IPS-NIHi7 (cell line): Measurements from ENCODE around the gene NF1.

Experiments
- DNase-seq: peaks from one replicate; pipeline ENCODE4 v3.0.0; 2012; ENCODE audit warnings: mixed read lengths; ENCODE audit errors: extremely low spot score

NF1 gene

GRCh38 chr17:31401456-31402254 lies 306.9 kb downstream of the NF1 start:
- no peak for DNase-seq

GRCh38 chr17:31404028-31404949 lies 309.5 kb downstream of the NF1 start:
- DNase-seq = no peak

DNA sequence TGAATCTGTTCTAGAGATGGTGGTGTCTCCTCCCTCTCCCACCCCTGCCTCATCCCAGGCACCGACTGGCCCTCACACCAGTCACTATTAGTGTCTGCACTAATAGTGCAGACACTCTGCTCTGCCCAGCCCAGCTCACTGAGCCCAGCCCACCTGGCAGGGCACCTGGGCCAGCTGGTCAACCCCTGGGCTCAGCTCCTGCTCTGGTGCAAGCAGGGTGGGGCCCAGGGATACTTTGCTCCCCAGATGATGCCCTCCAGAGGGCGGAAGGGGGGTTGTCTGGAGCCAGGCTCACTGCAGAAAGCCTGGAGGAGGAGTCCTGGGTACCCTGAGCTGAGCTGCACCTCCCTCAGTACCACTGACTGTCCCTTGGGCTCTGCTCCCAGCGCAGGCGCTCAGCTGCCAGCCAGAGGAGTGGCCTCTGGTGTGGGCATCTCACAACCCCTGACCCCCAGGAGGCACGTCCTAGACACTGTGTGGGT lies 311.2 kb downstream of the NF1 start:
- peak; percentile 53 for DNase-seq

DNA sequence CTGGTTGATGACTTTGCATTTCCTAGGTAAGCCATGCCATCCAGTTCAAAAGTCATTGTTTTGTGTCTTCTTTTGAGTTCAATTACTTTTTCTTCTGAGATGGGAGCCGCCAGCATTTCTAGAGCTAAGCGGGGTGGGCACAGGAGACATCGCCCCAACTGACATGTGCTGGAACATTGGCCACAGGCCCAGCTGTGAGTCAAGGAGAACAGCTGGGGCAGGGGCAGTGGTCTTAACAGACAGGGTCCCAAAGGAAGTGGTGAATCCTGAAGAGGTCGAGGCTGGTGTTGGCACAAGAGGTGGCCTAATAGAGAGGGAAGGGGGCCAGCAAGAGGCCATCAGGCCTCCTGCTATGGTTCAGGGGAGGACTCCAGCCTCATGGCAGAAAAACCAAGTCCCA lies 313.8 kb downstream of the NF1 start:
- no peak for DNase-seq

DNA sequence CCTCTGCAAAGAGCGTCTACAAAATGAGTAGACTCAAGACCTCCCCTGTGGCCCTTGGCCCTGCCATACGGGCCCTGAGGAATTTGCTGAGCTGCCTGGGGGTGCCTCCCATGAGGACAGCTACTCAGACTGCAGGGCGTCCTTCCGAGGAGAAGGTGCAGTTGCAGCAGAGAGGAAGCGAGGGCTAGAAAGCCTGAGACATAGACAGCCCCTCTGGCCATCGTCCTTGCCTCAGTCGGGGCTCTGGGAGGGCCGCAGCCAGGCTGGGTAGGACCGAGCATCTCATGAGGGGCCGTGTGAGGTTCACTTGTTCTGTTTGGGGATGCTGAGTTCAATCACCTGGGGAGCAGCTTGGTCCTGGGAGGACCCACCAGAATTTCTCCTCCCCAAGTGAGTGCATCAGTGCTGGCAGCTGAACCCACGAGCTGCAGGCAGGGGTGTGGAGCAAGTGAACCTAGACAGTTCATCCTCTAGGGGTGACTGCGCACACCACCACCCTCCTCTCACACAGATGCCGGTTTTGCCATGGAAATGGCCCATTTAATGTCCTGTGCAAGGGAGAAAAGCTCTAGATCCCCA lies 317.0 kb downstream of the NF1 start:
- DNase-seq = no peak

GRCh38 chr17:31412511-31412910 lies 317.7 kb downstream of the NF1 start:
- no peak for DNase-seq

DNA sequence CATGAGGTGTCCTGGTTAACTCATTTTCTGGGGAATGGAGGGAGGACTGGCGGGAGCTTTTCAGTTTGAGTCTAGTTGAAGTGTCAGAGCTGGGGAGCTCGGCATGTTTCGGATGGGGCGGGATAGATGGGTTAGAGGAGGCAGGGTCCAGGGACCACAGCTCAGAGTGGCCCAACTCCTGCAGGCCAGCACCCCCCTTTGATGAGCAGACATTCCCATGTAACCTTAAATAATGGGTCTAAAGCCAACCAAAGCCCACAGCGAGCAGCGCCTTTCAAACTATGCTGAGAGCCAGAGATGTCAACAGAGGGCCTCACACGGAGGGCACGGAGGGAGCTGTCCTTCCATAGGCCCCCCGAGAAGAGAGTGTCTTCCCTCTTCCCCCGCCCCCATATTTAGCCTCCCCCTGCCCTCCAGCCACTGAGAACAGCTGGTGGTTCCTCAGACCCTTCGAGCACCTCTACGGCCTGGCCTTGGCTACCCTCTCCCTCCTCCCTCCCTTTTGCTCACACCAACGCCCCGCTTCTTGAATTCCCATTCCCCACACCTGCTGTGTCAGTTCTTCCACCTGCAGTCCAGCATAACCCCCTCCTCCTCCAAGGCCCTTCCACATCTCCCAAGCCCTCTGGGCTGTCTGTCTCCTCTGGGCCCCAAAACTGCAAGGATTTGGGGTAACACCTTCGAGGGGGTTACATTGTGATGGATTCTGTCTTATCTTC lies 318.5 kb downstream of the NF1 start:
- no peak for DNase-seq

DNA sequence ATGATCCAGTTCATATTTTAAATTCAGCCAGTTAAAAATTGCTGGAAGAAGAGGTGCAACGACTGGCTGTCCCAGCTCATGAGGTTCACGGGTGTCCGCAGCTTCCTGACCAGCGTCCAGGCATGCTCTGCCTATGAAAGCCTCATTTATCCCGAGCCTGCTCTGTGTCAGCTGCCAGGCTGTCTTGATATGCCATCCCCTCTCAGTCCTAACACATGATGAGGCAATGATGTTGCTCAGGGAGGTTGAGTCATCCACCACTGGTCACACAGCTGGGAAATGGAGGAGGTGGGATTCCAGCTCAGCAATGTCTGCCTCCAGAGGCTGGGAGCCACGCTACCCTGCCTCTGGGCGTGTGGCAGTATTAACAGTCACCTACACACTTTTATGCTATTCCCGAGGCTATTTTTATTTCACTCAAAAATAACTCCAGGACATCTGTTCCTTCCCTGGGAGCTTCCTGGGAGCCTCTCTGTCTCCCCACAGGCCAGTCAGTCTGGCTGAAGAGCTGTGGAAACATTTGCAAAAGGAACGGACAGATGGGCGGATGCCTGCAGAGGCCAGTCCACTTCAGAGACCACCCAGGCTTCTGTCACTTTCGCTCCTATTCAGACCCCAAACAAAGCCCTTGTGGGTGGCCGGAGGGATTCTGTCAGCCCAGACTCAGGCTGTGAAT lies 319.2 kb downstream of the NF1 start:
- DNase-seq = no peak

- no peak for DNase-seq
These were observed 319.8 kb downstream of the NF1 start for GRCh38 chr17:31414550-31414918.

DNA sequence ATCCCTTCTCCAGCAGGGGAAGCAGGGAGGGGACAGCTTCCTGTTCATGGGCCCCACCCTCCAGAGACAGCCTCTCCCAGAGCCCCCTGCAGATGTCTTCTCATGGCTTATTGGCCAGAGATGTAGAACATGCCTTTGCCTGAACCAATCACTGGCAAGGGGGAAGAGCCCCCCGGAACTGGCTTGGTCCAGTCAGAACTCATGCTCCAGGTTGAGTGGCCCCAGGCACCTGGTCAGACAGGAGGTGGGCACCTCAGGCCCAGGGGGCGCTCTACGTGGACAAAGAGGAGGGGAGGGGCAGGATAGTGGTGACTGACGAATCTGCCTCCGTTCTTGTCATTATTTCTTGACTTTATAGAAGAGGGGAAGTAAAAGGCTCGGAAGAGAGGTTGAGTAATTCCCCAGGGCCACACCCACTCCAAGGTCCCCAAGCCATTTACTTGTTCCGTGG lies 320.3 kb downstream of the NF1 start:
- DNase-seq = no peak

DNA sequence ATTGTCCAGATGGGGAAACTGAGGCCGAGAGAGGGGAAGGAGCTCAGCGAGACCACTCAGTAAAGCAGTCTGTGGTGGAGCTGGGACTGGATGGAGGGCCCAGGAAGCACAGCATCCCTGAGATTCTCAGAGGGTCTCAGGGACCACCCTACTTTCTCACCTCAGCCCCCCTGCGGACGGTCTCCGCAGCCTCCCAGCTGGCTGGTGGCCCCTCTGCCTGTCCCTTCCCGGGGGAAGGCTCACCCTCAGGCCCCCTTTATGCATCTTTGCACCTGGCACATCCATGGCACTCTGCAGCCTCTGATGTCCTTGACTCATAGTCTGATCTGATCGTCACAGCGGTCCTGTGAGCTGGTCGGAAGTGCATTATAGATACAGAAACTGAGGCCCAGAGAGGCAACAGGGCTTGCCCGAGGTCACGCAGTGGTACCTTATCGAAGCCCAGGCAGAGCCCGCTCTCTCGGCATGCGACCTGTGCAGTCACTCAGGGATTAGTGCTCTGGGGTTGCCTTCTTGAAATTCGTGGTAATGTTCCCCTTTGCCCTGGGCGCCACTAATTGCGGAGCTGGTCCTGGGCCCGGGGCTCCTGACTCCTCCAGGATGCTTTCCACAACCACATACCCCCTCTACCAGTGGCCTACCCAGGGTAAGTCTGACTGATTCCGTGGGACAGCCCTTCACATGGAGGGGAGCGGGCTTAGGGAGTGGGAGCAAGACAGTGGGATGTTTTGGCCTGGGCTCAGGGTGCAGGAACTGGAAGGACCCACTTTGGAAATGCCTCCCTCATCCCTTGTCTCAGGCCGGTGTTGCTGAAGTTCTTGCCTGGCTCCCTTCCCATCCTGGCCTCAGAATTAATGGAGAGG lies 321.1 kb downstream of the NF1 start:
- no peak for DNase-seq

DNA sequence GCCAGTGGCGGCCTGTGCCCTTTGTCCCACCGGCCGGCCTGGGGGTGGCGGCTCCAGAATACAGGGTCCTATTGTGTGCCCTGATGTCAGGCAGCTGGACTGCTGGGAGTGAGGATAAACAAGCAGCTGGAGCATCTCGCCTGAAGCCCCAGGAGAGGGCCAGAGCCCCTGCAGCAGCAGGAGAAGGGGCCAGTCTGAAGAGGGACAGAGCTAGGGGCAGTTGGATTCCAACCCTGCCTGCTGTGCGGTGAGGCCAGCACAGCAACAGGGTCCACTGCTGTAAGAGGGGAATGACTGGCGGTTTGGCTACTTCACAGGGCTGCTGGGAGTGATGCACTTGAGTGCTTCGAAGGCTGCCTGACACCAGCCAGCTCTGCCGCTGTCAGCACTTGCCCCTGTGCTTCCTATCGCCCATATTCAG lies 321.7 kb downstream of the NF1 start:
- no peak for DNase-seq

DNA sequence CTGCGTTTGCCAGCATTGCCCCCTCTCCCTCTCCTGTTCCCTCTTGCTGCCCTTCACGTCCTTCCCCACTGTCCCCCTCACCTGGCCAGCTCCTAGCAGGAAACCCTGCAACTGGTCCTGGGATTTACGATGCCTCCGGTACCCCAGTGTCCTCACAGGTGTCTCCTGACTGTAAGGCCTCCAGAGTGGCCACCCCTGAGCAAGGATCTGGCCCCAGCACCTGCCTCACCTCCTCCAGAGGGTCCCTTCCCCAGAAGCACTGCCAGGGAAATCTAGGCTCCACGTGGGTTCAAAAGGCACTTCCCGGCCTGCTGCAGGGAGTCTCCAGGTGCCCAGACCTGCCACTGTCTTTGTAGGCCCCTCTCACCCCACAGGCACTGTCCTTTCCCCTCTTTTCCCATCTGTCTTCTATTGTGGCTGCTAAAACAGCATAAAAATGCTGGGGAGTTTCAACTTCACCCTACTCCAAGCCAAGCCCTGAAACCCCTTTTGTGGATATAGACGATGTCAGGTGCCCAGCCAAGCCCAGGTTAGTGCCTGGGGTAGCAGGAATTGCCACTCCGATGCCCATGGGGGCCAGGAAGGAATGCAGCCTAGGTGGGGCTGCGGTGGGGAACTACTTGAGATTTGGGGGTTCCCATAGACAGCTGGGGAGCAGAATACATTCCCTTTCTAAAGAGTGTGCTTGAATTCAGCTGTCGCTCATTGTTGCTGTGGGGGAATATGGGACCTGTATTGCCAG lies 322.4 kb downstream of the NF1 start:
- no peak for DNase-seq

DNA sequence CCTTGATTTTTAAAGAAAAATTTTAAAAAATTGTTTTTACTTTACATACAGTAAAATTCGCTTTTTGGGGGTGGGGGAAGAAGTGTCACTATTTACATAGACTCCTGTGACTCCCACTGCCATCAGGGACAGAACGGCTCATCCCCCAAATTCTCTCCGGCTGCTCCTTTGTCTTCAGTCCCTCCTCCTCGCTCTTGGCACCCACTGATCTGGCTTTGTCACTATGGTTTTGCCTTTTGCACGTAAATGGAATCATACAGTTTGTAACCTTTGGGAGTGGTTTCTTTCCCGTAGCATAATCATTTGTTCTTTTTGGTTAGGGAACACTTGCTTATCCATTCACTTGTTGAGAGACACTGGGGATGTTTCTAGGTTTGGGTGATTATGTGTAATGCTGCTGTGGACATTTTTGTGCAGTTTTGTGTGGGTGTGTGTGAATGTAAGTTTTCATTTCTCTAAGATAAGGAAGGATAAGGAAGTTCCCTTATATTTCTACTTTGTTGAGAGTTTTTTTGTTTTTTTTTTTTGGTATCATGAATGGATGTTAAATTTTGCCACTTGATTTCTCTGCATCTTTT lies 324.1 kb downstream of the NF1 start:
- DNase-seq = no peak

GRCh38 chr17:31422443-31422842 lies 327.7 kb downstream of the NF1 start:
- DNase-seq = no peak

GRCh38 chr17:31424944-31425281 lies 330.1 kb downstream of the NF1 start:
- no peak for DNase-seq

DNA sequence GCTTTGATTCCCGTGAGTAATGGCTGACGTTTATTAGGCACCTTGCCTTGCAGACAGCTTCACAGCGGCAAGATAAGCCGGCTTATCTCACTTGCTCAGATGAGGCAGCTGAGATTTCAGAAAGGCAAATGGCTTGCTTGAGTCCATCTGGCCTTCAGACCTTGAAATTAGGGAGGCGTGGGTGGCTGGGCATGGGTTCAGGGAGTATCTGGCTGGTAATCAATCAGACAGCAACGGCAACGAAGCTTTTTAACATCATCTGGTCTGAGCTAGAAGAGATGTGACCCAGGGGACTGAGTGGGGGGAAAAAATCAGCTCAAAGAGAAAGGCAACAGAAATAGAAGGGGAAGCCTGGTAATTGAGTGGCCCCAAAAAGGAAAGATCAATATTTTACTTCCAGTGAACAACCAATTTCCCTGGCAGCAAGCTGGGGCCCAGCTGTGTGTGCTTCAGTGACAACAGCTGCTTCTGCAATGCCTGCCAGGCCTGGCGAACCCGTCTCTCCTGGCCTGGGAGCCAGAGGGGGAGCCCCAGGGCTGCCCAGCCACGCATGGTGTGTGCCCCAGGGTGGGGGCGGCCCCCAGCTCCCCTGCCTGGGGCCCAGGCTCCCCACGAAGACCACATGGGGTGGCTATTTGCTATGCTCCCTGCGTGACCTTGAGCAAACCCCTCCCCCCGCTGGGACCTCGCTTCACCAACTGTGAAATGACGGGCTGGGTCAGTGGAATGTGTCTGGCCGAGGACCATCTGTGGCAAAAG lies 330.7 kb downstream of the NF1 start:
- DNase-seq = no peak
